ENCODE measurements around the gene SDC1. TPM values are rescaled to one million over a fixed set of nuclear protein-coding genes. Genes with fewer than 3 reads are reported as not detected.
A peak's percentile ranks its signal among the peaks of the same experiment; 100 is the strongest.

Gene SDC1
- total and polyA plus RNA-seq, 8 donors, result 16.0 to 140 (median 45.0) TPM

- Histone ChIP-seq H3K36me3 (no peaks in the 10 kb centered on the region), H3K27ac (peak overlapping the region in 3 of 5 donors; percentile 39 to 89 (median 85)), H3K4me3 (no peak overlapping the region), H3K27me3 (no peaks in the 10 kb centered on the region), H3K4me1 (peaks cover 18 to 43% (median 32%) of the 10 kb centered on the region in 4 donors), H3K9me3 (no peaks in the 10 kb centered on the region)
- DNase-seq, result no peak
- no peak for TF ChIP-seq POLR2AphosphoS5 (IDR thresholded peaks at IDR 0.05)
- TF ChIP-seq CTCF (IDR thresholded peaks at IDR 0.05), result no peak
- no peak for TF ChIP-seq POLR2A (IDR thresholded peaks at IDR 0.05)
- no peak for TF ChIP-seq EP300 (IDR thresholded peaks at IDR 0.05)
- intact Hi-C loops (cut with DNase I; ENCODE audit: low total_unique reads), result no loop called here
- 79 to 89% (median 87%) methylated on average over 4 of the region's 4 CpGs for WGBS, 5 donors
Observed at GRCh38 chr2:20186855-20187187, 38.1 kb downstream of the SDC1 start.

GRCh38 chr2:20186078-20186854, 38.7 kb downstream of the SDC1 start:
- Histone ChIP-seq H3K36me3 (no peaks in the 10 kb centered on the region), H3K4me1 (peaks cover 14 to 48% (median 29%) of the 10 kb centered on the region in 4 donors), H3K9me3 (no peaks in the 10 kb centered on the region), H3K27ac (peak overlapping the region; percentile 38 to 89 (median 56)), H3K4me3 (no peak overlapping the region), H3K27me3 (no peaks in the 10 kb centered on the region)
- TF ChIP-seq CTCF (IDR thresholded peaks at IDR 0.05) (no peak), POLR2AphosphoS5 (IDR thresholded peaks at IDR 0.05) (peak in 2 of 3 donors; percentile 66 to 68), EP300 (IDR thresholded peaks at IDR 0.05) (no peak)
- 59 to 77% (median 66%) methylated on average over 12 to 13 of the region's 13 CpGs for WGBS, 5 donors
- peak; percentile 56 to 82 for DNase-seq
- intact Hi-C loops (cut with DNase I; ENCODE audit: low total_unique reads), result no loop called here

GRCh38 chr2:20185176-20186022, 39.5 kb downstream of the SDC1 start:
- intact Hi-C loops (cut with DNase I; ENCODE audit: low total_unique reads), result no loop called here
- Histone ChIP-seq H3K27ac (peak overlapping the region in 4 of 5 donors; percentile 22 to 89 (median 62)), H3K4me1 (peaks cover 20 to 57% (median 33%) of the 10 kb centered on the region in 4 donors), H3K36me3 (no peaks in the 10 kb centered on the region), H3K27me3 (no peaks in the 10 kb centered on the region), H3K9me3 (no peaks in the 10 kb centered on the region), H3K4me3 (no peak overlapping the region)
- WGBS, 5 donors, result 65 to 81% (median 74%) methylated on average over 15 to 18 of the region's 18 CpGs
- TF ChIP-seq POLR2A (IDR thresholded peaks at IDR 0.05) (no peak), POLR2AphosphoS5 (IDR thresholded peaks at IDR 0.05) (no peak), EP300 (IDR thresholded peaks at IDR 0.05) (no peak), CTCF (IDR thresholded peaks at IDR 0.05) (no peak)
- peak in 1 of 2 donors; percentile 55 for DNase-seq

- Histone ChIP-seq H3K4me3 (no peak overlapping the region), H3K9me3 (no peaks in the 10 kb centered on the region), H3K36me3 (no peaks in the 10 kb centered on the region), H3K4me1 (peaks cover 26 to 66% (median 43%) of the 10 kb centered on the region in 4 donors), H3K27me3 (no peaks in the 10 kb centered on the region), H3K27ac (peak overlapping the region; percentile 70 to 89 (median 75))
- intact Hi-C loops (cut with DNase I; ENCODE audit: low total_unique reads), result no loop called here
- WGBS, 5 donors, result 51 to 69% (median 60%) methylated on average over 14 to 17 of the region's 17 CpGs
- peak in 2 of 3 donors; percentile 25 to 62 for TF ChIP-seq POLR2AphosphoS5 (IDR thresholded peaks at IDR 0.05)
- no peak for TF ChIP-seq EP300 (IDR thresholded peaks at IDR 0.05)
- peak; percentile 57 to 88 for DNase-seq
Observed at GRCh38 chr2:20184067-20184938, 40.6 kb downstream of the SDC1 start.
